Right kidney (tissue), 9 donors: ENCODE measurements around the gene OR56A5.
"Not testable (repeated sequence)": the region's sequence is repeated elsewhere in the genome, so short reads cannot be mapped to it uniquely, and the experiment has no call there.

Experiments used
- DNase-seq: peaks from one replicate; pipeline ENCODE4 v3.0.0-alpha.2; 2016
- long read RNA-seq, 8 donors: transcript quantifications; one replicate each; lab custom pipeline, GENCODE V29; 2026

The OR56A5 gene
- long read RNA-seq, donor 1 = 0 reads
- long read RNA-seq, donor 2 = 0 reads
- long read RNA-seq, donor 3 = 0 reads
- long read RNA-seq, donor 4 = 0 reads
- long read RNA-seq, donor 5 = 0 reads
- long read RNA-seq, donor 6 = 0 reads
- long read RNA-seq, donor 7 = 0 reads
- long read RNA-seq, donor 8 = 0 reads

DNA sequence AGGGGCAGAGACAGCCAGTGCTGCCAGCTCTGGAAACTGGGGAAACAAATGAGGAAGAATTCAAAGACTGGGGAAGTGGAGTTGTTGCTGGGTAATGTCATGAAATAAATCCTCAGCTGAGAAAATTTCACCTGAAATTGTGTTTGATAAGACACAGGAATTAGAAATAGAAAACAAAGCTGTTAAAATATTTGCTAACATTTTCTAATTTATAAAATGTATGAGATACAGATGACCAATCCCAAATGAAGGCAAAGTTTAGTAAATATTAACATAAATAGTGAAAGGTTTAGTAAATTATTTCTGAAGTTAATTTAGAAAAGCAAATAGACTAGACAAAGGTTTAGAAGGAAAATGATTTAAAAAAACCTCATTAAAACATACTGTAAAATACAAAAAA lies at the start of gene OR56A5:
Gene OR56A5 (minus strand): TSS at position 101 of the 400 bp plus-strand sequence. CDS start 0 bp downstream, at position 101.
- DNase-seq = no peak

GRCh38 chr11:6013042-6013441 lies 44.7 kb upstream of the OR56A5 start:
- DNase-seq = no peak

- DNase-seq = no peak
Observed at GRCh38 chr11:6012035-6012668, 43.9 kb upstream of the OR56A5 start.

- DNase-seq = no peak
Observed at GRCh38 chr11:6006846-6007245, 38.6 kb upstream of the OR56A5 start, which contains the start of gene OR56A4. TSS of gene OR56A4 (minus strand) at chr11:6006946. CDS start at chr11:6002992, 3,954 bp downstream.

DNA sequence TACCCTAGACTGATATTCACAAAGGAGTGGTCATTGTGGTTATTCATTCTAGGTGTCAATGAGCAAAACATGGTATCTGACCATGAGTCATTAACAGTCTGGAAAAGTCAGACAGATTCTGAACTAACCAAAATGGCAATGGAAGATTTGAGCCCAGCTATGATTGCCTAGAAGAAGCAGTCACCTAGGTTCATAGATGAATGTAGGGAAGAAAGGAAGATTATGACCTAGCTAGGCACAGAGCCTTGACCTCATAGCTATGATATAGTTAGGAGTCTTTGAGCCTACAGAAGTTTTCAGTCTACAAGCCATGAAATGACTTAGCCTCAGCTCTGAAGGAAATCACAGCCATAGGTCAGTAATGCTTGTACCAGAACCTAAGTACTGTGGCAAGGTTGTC lies 38.1 kb upstream of the OR56A5 start:
- DNase-seq = no peak

- DNase-seq = no peak
Observed at GRCh38 chr11:6002202-6002699, 34.0 kb upstream of the OR56A5 start.

GRCh38 chr11:5994791-5995190 lies 26.5 kb upstream of the OR56A5 start:
- DNase-seq = no peak

DNA sequence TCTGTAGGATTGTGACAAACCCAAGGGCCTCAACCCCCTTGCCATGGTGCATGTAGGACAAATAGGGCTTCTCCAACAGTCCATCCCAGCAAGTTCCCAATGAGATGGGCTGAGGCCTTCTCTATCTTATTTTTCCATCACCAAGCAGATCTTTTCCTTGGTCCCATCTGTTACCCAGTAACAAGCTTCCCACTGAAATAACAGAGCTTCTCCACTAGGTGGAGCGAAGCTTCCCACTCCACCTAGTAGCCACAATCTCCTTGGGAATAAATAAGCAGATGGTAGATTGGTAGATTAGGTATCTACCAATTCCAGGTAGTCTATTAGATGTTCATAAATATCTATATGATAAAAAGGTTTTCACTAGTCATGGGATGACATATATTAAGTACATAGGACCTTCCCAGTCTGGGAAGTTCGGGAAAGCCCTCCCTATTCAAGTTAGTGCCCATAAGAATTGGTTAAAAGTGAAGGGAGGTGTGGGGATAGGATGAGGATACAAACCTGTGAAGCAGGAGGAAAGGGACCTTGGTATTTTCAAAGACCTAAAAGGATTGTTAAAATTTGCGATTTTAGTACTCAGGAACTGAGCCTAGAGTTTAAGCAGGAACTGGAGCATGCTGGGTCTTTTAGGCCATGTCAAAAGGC lies 24.4 kb upstream of the OR56A5 start:
- DNase-seq = no peak

DNA sequence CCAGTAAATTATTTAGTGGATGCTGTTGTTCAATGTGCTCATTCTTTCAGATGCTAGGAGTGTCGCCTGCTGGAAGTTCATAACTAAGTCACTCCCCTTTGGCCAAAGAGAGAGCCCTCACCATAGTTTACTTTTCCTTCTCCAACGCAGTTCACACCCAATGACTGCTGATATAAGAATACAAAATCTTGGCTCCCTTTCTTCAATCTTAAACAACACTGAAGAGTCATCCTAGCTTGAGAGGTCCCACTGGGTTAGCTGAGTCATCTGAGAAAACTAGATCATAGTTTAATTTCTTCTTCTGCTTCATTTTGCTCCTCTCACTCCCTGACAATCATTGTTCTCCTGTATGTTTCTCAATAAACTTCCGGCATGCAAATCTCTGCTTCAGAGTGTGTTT lies 23.9 kb upstream of the OR56A5 start:
- no peak for DNase-seq

DNA sequence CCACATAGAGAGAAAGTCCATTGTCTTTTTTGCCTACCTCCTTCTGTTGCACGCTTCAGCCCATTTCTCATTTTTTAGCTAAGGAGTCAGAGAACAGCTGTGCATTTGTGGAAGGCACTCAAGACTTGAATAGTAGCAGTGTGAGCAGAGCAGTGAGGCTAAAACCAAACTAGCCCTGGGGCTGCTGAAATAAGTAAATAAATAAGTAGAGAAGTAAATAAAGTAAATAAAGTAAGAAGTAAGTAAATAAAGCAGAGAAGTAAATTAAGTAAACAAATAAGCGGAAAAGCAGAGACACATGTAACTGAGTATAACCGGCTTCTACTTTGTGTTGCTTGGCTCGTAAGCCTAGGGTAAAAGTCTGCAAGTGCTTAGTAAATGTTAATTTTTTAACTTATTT lies 20.9 kb upstream of the OR56A5 start:
- DNase-seq = no peak

- DNase-seq = no peak
Observed at GRCh38 chr11:5986885-5987284, 18.6 kb upstream of the OR56A5 start, which contains the start of gene OR52L1. TSS of gene OR52L1 (minus strand) at chr11:5986985. CDS start at chr11:5986930, 55 bp downstream.

- DNase-seq = no peak
Observed at GRCh38 chr11:5983443-5983842, 15.1 kb upstream of the OR56A5 start.

DNA sequence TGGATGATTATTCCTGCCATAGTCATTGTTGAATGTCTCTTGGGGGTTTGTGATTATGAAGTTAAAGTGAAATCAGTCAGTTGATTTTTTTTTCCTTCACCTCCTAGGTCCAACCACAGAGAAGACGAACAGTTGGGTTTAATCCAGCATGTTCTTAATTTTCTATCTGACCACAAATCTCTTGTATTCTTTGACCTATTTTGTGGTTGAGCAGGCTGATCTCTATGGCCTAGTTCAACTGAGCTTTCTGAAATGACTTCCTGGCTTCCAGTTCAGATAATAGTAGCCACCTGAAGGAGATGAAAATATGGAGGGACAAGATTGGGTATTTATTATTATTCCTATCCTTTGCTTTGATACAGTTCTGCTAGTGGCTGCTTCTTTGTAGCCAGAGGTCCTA lies 5.2 kb upstream of the OR56A5 start:
- no peak for DNase-seq

- no peak for DNase-seq
Observed at GRCh38 chr11:5967708-5968107, 586 bp downstream of the OR56A5 start.

DNA sequence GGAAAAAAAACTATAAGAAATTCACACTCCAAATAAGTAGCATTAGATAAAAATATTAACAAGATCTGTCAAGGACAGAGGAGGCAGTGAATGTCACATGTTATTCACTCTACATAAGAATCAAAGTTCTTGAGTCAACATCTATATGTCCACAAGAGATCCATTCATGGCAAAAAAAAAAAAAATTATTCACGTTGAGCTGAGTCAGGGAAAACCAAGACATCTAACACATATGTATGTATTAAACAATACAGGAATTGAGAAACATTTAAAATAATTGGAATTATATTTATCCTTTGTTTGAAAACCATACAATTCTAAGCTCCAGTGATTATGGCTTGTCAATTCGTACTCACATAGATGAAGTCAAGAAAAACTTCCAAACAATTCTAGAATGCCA lies 1.3 kb downstream of the OR56A5 start:
- no peak for DNase-seq

DNA sequence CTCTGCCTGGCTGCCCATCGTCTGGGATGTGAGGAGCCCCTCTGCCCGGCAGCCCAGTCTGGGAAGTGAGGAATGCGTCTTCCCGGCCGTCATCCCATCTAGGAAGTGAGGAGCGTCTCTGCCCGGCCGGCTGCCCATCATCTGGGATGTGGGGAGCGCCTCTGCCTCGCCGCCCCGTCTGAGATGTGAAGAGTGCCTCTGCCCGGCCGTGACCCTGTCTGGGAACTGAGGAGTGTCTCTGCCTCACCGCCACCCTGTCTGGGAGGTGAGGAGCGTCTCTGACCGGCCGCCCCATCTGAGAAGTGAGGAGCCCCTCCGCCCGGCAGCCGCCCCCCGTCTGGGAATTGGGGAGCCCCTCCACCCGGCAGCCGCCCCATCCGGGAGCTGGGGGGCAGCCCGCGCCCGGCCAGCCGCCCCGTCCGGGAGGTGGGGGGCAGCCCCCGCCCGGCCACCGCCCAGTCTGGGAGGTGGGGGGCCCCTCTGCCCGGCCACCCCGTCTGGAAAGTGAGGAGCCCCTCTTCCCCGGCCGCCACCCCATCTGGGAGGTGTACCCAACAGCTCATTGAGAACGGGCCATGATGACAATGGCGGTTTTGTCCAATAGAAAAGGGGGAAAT lies 7.5 kb downstream of the OR56A5 start:
- not testable (repeated sequence) for DNase-seq

DNA sequence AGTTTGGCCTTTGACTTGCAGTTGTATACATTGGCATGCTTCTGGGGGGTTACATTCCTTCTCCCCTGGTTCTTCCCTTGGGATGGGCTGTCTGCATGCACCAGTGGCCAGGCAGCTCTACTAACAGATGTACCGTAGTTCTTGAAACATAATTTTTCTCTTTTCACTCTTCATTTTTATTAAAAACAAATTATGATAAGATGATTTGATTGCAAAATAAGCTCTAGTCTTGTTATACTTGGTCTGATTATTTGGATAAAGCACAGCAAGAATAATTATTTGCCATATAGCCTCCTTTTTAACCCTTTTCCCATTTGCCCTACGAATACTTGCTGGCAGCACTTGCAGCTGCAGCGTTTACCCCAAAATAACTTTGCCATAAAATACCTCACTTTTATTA lies 12.7 kb downstream of the OR56A5 start:
- no peak for DNase-seq

- DNase-seq = no peak
Observed at GRCh38 chr11:5941951-5942350, 26.3 kb downstream of the OR56A5 start, which contains the start of gene OR56A3. TSS of gene OR56A3 (plus strand) at chr11:5942251. CDS start at chr11:5947347, 5,096 bp downstream.

DNA sequence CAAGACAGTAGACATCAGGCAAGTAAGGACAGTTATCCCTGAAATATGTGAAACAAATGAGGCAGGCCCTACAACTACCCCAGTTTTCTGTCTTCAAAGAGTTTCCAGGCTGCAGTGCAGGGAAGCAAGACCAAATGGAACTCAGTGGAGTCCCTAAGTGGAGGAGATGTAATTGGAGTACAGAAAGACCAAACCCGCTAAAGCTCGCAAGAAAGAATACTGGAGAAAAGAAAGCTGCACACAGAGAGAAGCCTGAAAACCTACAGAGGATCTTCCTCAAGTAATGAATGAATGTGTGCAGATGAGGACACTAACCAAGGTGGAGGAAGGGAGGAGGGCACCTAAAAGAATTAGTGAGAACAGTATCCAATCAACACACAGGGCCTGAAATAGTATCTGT lies 27.5 kb downstream of the OR56A5 start:
- no peak for DNase-seq

GRCh38 chr11:5938603-5938965 lies 29.7 kb downstream of the OR56A5 start:
- DNase-seq = no peak

- no peak for DNase-seq
Observed at GRCh38 chr11:5937868-5938602, 30.3 kb downstream of the OR56A5 start.

- no peak for DNase-seq
Observed at GRCh38 chr11:5933116-5933515, 35.2 kb downstream of the OR56A5 start.
